HG03095 (cell line): ENCODE measurements around the gene CPXM2.

Experiments used
- ATAC-seq: cut with Tn5 transposase; IDR thresholded peaks from one replicate; pipeline ENCODE4 v1.9.1; 2021; ENCODE audit warnings: moderate library complexity; ENCODE audit not compliant: unreplicated experiment

CPXM2 gene

DNA sequence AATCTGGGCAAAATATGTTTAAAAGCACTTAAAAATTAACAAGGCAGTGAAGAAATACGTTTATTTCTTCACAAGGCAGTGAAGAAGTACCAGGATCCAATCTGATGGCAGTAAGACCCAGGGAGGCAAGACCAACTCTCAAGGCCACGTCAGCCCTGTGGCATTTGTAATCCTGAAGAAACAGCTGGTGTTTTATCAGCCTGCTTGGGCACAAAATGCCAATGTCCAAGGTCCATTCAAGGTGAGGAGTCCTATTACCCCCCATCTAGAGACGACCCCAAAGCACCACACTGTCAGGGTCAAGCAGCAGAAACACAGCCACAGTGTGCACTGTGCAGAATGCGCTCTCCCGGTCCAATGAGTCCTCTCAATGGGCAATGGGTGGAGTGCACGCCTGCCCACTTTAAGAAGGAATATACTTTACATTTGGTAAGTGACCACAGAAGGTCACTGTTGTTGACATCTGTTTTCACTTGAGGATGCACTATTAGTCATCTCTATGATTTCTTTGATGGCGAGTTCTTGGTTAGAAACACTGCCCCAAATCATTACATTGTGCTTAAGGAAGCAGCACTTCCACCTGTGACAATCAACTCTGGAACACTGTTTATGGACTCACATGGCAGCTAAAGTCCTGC, 12.8 kb downstream of the CPXM2 start:
- no peak for ATAC-seq

DNA sequence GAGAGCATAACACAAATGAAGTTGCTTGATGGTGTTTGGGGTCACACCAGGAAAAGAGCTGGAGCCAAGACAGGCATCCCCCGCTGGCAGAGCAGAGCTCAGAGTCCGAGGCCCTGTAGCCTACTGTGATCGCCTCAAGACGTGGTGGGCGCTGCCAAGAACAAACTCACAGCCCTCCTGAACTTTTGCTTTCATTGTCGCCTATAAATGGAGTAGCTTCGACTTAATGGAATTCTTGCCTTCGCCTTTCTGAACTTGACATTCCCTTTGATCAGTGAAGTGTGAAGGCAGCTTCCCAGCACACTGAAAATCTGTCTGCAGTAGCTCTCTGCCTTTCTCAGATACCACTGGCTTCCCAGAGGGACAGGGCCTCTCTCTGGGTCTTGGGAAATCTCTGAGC, 21.3 kb downstream of the CPXM2 start:
- ATAC-seq = no peak

DNA sequence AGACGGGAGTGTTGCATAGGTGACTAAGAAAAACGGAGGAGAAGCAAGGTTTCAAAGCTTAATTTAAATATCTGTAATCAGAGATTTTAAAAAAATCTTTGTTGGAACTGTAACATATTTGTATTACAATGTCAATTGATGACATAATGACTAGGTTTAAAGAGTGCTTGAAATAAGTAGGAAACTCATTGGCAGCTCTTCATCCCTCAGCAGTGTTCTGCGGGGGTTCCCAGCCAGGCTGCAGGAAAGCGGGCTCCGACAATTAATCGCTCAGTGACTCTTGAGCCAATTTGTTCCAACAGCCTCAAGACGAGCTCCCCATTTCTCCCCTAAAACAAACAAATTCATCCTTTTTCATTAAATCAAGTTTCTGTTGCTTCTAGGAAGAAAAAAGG, 22.6 kb downstream of the CPXM2 start:
- ATAC-seq = no peak

DNA sequence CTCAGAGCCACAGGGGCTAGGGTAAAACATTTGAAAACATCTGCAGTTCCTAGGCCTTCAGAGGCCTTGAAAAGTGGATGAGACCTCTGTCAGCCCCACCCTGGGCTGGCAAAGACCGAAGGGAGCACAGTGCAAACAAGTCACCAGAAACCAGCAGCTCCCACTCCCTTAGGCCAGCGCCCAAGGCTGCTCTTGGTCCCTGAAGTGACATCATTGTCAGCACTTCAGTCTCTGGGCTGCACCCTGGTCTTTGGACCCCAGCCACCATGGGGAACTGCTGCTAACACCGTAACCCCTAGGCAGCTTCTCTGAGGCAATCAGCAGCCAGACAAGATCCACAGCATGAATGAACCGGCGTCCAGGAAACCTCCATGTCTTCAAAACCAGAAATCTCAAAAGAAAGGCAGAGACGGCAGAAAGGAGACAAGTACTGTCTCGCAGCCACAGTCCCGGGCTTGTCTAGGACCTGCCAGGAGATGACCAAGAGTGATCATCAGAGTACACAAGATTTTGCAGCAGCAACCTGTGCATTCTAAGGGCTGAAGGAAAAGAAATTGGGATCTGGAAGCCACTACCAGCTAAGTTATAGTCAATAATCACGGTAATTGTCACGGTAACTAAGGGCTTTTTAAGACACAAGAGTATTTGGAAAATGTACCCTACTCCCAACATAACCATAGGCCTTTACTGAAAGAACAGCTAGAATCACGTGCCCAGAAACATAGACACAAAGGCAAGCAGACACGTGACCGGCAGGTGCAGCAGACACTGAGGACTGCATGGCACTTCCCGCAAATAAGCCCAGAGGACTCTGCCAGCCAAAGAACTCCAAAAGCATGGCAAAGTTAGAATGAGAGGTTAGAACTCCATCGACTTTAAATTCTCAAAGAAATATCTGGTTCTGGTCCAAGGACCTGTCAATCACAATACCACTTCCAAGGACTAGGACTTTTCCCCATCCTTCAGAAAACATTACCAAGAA, 23.3 kb downstream of the CPXM2 start:
- no peak for ATAC-seq

DNA sequence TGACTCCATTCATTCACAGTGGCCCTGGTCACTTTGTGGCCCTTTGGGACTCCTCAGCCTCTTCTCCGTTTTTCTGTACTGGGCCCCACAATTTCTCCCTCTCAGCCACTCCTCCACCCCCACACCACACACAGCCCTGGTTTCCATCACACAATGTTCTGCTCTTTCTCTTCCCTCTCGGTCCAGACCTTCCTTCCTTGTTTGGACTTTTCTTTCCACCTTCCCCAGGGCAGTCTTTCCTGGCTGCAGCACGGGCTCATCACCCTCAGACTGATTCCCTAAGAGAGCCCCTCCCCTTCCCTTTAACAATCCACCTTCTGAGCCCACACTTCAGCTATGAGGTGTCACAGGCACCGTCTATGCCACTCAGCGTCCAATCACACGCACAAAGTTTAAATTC, 25.7 kb downstream of the CPXM2 start:
- no peak for ATAC-seq

DNA sequence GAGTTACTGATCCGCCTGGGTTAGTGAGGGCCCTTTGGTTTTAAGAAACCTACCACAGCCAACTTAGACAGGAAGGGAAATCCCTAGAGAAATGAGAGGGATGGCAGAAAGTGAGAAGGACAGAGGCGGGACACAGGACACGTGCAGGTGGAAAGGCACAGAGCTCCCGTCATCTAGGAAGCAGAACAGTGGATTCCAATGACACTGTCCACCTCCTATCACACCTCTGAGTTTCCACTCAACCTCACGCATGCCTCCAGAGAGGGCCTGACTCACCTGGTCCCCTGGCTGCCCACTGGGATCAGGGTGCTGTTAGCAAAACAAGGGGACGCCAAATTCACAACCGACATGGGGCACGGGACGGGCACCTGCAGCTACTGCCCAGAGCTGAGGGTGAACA, 26.3 kb downstream of the CPXM2 start:
- ATAC-seq = no peak

DNA sequence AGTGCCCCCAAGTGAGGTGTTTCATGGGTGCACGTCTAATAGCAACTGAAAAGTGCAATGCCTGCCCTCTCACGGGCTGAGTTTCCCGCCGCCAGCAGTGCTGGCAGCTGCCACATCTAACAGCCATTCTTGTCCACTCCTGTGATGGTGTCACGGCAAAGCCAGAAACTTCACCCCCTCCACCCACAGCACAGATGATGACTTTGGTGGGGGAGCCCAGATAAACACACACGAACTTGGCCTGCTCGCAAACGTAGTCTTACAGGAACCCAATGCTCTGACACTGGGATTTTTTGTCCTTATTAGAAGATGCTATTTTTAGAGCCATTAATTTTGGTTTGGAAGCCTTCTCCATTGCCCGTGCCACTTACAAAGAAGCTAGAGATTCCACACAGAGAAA, 26.7 kb downstream of the CPXM2 start:
- no peak for ATAC-seq

DNA sequence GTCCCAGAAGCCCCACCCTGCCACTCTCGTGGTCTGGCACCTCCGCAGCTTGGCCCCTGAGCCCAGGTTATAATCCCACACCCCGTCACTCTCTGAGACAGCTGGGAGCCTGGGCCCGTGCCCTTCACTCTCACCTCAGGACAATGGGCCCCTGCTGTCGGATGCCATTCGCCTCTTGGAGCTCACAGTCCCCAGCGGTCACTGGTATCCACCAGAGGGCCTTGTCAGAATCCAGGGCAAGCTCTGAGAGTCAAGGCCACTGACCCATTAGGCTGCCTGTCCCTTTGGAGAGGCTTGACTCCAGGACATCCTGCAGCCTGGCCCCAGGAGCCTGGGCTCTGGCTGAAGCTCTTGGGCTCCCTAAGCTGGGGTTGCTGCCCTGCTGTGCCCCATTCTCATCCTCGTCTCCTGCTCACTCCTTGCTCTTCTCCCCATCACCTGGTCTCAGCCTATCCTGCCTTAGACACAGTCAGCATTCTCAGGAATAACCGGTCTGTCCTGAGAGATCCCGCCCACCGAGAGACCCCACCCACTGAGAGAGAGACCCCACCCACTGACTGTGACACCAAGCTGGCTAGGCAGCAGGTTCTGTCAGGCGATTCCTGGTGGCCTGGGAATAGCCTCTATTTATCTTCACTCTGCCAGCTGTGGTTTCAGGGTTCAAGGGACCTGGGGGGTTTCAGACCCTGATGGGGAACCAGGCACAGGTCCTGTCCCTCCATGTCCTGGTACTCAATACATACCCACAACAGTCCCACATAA, 27.7 kb downstream of the CPXM2 start:
- ATAC-seq = no peak

DNA sequence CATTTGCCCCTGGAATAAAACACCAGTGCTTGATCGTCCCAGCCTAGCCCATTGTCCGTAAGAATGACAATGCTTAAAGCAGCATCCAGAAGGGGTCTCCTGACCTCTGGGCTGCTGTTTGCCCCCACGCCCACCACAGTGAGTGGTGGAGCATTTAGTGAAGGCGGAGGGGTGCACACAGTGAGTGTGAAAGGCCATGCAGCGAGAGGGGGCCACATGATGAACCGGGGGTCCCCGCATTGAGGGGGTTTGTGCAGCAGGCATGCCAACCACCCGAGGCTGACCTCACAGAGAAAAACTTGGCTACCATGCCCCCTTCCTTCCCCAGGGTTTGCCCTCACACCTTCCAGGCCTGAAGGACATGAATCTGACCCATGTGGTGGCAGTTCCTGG, 28.4 kb downstream of the CPXM2 start:
- no peak for ATAC-seq

DNA sequence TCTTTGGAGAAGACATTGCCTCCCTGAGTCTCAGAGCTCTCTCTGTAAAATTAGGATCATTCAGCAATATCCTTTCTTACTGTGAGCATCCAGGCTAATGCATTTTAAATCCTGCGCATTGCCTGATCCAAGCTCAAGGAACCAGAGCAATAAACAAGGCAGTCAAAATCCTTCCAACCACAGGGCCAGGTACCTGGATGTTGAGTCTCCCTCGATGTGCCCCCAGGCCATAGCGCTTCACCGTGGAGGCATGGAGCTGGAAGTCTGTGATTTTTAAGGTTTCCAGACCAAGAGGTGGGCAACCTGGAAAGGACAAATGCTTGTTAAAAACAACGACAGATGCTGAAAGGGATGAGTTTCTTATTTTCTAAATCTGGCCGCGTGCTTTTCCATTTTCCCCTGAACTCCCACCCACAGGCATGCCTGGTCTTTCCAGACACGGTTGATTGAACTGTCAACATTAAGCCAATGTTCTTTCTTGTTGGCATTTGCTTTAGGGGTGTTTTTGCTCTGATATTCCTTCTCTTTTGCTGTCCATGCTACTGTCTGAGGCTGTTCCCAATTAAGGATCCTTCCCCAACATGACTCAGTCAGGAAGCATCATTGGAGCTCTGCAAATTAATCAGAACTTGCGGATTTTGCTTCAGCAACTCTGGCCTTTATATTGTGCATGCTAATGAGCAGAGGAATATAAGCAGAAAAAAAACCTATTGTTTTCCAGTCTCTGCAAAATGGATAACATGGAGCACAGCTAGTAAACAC, 29.0 kb downstream of the CPXM2 start:
- ATAC-seq = no peak

DNA sequence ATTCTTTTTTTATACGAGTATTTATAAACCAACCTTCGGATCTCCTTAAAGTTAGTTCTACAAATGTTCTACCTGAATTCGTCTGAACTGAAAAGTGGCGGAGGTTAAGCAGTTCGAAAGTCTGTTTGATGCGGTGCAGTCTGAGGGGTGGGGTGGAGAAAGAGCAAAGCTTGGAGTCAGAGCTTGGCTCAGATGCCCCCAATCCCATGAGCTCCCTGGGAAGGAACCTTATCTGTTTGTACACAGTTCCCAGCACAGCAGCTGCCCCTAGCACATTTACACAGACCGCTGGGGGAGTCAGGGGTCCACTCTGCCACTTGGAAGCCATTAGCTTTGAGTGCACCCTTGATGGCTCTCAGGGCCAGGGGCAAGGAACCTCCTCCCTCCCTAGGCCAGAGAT, 30.8 kb downstream of the CPXM2 start:
- ATAC-seq = no peak

DNA sequence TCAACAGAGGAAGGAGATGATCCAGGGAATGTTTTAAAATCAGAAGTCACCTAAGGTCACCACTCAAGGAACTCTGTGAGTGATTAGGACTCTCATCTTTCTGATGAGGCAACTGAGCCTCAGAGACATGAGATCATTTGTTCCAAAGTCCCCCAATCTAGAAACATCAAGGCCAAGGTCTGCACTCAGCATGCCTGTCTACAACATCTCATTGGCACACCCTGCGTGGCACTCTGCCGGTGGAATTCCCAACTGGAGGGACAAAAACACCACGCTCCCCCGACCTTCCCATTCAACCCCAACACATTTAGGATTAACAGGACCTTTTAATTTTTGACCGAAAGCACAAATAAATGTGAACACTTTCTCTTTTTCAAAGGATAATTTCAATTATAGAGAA, 31.4 kb downstream of the CPXM2 start:
- ATAC-seq = no peak

DNA sequence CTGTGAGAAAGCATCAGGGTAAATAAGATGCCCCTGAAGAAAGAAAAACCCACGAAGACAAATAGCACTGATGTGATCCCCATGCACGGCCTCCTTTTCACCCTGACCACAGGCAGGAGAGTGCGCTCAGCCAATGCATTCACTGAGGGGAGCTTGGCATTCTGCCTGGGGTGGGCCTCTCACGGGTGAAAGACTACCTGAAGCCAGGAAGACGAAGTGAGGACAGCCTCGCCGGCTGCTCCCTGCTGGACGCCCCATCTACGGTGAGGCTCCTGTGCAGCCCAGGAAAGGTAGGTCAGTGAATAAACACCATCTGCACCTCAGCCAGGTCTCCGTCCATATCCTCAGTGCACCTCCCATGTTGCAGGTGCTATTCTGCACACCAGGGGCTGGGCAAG, 32.0 kb downstream of the CPXM2 start:
- ATAC-seq = no peak

DNA sequence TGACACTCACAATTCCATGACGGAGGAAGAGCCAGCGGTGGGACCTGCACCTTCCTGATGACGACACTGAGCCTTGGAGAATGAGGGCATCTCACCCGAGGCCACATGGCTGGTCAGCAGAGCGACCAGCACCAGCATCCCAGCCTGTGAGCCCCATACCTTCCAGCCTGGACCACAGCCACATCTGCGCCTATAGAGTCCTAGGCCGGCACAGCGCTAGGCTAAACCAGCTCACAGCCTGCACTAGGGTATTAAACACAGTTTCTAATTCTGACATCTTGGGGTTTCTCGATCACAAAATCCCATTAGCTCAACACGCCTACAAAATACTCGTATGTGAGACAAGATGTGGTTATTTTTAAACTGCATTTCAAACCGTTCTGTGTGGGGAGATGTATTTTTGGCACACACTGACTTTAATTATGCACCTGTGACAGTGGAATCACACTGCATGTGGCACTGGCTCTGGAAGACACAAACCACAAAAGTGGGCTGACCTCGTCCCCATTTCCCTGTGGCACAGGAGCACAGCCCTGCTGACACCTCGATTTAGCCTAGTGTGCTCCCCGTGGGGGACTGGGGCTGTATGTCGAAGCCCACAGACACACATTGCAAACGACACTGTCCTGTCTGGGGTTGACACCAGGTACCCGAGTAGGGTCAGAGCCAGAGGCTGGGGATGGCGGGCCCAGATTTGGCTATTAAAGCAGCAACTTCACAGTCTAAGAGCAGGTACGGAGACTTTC, 32.5 kb downstream of the CPXM2 start:
- no peak for ATAC-seq

DNA sequence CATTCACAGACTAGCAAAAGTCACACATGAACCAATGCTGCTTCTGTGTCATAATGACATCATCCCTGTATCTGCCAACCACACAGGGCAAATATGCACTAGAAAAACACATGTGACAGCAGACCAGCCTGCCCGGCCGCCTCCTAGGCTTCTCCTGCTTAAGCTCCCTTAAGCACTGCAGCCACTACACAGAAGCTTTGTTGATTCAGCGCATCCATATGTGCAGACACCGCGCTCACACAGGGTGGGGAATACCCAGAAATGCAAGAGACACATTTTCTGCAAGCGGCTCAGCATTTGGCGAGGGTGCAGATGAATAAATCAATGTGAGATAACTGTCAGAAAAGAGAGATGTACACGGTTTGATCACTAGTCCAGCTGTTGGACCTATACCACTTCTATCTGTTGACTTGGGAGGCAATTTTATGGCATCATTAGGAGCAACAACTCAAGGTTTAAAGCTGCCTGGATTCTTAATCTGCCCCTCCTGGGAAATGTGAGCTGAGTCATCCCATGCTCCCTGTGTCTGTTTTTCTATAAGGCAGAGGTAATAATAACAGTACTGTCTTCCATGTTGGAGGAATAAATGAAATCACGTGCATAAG, 33.4 kb downstream of the CPXM2 start:
- no peak for ATAC-seq

DNA sequence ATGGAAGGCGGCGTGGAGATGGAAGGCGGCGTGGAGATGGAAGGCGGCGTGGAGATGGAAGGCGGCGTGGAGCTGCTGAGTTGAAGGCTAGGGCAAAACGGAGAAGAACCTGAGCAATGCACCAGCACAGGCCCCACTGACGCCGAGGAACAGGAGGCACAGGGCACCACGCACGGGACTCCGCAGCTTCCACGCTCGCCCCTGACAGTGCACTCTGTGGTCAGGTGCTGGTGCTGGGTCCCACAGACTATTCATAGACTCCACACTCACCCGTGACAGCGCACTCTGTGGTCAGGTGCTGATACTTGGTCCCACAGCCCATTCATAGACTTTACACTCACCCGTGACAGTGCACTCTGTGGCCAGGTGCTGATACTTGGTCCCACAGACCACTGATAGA, 34.0 kb downstream of the CPXM2 start:
- ATAC-seq = no peak

DNA sequence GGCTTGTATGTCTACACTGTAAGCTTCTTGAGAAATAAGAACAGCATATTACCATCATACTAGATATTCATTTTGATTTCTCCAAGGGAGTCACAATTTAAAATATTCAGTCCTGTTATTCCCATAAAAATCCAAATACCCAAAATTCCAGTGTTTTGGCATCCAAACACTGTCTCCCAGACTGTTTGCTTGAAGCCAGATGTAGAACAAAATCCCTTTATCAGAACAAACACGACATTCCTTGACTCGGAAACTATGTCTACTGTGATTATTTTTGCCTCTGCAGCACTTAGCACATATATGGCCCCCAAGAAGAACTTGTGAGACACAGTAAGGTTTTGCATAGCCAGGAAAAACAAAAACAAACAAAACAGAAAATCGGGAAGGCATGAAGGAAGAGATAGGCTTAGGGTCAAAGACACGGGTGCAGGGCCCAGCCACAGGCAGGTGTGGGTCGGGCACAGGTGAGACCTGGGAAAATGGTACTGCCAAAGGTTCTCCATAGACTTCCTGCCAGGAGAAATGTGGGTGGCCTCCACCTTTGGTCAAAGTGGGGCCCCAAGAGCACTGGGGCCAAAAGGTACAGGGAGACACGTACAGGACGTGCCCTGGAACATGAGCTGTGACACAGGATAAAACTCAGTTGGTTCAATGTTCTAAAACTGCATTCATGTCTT, 36.5 kb downstream of the CPXM2 start:
- ATAC-seq = no peak

DNA sequence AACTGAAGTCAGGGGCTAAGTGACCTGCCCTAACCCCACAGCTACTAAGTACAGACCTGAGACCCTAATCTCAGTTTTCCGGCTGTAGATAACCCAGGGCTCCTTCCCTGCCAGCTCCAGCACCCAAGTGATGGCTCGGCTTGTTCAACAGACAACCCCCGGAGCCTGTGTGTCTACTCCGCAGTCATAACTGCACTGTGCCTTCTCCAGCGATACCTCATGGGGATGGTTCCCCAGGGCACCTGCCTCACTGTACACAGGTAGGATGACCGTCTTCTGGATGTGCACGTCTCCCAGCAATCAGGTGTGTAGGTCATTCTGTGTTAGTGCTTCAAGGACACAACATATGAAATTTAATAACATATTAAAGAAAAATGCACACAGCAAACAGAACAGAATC, 37.1 kb downstream of the CPXM2 start:
- ATAC-seq = no peak

DNA sequence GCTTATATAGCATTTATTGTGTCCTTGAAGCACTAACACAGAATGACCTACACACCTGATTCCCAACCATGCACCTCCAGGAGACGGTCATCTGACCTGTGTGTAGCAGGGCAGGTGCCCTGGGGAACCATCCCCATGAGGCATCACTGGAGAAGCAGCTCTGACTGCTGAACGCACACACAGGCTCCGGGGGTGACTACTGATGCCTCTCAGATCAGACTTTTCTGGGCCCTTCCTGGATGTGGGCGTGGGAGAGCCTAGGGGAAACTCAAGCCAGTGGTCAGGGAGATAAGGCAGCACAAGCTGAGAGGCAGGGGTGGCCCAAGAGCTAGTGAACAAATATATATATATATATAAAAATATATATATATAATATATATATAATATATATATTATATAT, 37.6 kb downstream of the CPXM2 start:
- no peak for ATAC-seq
